ENCODE results near the gene ZFYVE1. TPM values are rescaled to one million over a fixed set of nuclear protein-coding genes. Genes with fewer than 3 reads are reported as not detected.
"Not testable (repeated sequence)": the region's sequence is repeated elsewhere in the genome, so short reads cannot be mapped to it uniquely, and the experiment has no call there.

The ZFYVE1 gene
- total RNA-seq, 2 donors from 2014 or later, result 15.7 to 17.5 TPM

GRCh38 chr14:73011189-73011588 is 15.7 kb downstream of the ZFYVE1 start:
- intact Hi-C loops (cut with DNase I); DNase-seq (ENCODE audit: low spot score): not testable (repeated sequence)

GRCh38 chr14:73008501-73008900 is 18.4 kb downstream of the ZFYVE1 start:
- DNase-seq (ENCODE audit: low spot score), result no peak
- intact Hi-C loops (cut with DNase I), result no loop called here

DNA sequence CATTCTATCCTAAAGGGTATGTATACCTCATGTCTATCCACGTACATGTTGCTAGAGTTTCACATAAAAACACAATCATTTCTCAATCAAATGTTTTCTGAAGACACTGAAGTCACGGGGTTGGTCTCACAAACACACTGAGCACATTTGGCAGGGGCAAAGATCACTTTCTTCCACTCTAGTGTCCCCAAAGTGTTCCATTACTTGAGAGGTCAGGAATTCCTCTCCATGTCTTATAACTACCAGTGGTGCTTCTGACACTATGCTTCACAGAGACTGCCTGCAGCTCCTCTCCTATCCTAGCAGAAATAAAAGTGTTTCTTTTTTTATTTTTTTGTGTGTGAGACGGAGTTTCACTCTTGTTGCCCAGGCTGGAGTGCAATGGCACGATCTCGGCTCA is 19.1 kb downstream of the ZFYVE1 start:
- intact Hi-C loops (cut with DNase I), result no loop called here
- DNase-seq (ENCODE audit: low spot score), result no peak

GRCh38 chr14:73004641-73005040 is 22.3 kb downstream of the ZFYVE1 start:
- DNase-seq (ENCODE audit: low spot score); intact Hi-C loops (cut with DNase I): not testable (repeated sequence)

- DNase-seq (ENCODE audit: low spot score), result no peak
- intact Hi-C loops (cut with DNase I), result no loop called here
Observed at GRCh38 chr14:73003681-73004080, 23.2 kb downstream of the ZFYVE1 start.

GRCh38 chr14:73000073-73000472 is 26.8 kb downstream of the ZFYVE1 start:
- no peak for DNase-seq (ENCODE audit: low spot score)
- intact Hi-C loops (cut with DNase I), result no loop called here

GRCh38 chr14:72999316-72999715 is 27.6 kb downstream of the ZFYVE1 start:
- intact Hi-C loops (cut with DNase I), result no loop called here
- no peak for DNase-seq (ENCODE audit: low spot score)

- DNase-seq (ENCODE audit: low spot score), result no peak
- intact Hi-C loops (cut with DNase I), result no loop called here
Observed at GRCh38 chr14:72998252-72998903, 28.5 kb downstream of the ZFYVE1 start.

GRCh38 chr14:72996916-72997315 is 30.0 kb downstream of the ZFYVE1 start:
- intact Hi-C loops (cut with DNase I), result loop anchor here in 1 of 2 donors (1.0 kb wide), 1 partner anchor 20 kb away; no protein-coding TSS in a partner anchor
- DNase-seq (ENCODE audit: low spot score), result no peak

- intact Hi-C loops (cut with DNase I), result no loop called here
- no peak for DNase-seq (ENCODE audit: low spot score)
Observed at GRCh38 chr14:72990171-72990570, 36.7 kb downstream of the ZFYVE1 start.

DNA sequence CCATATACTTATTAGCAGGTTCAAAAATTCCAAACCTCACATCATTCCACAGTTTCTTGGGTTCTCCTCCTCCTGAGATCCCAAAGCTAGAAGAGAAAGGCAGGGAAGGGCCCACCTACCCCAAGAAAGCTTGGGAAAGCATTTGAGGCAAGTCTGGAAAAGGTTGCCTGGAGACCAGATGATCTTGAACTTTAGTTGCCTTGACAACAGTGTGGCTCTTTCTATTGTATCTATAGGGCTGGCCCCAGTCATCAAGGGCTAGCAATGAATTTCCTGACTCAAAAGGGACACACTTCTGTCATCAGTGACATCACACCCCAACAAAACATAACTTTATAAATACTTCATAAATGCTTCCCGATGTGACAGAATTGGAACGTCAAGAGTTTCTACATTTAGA is 40.0 kb downstream of the ZFYVE1 start:
- DNase-seq (ENCODE audit: low spot score), result no peak
- intact Hi-C loops (cut with DNase I), result no loop called here

GRCh38 chr14:72986214-72986613 is 40.7 kb downstream of the ZFYVE1 start:
- intact Hi-C loops (cut with DNase I), result no loop called here
- DNase-seq (ENCODE audit: low spot score), result no peak

GRCh38 chr14:72982146-72982708 is 44.7 kb downstream of the ZFYVE1 start:
- DNase-seq (ENCODE audit: low spot score), result no peak
- intact Hi-C loops (cut with DNase I), result no loop called here

DNA sequence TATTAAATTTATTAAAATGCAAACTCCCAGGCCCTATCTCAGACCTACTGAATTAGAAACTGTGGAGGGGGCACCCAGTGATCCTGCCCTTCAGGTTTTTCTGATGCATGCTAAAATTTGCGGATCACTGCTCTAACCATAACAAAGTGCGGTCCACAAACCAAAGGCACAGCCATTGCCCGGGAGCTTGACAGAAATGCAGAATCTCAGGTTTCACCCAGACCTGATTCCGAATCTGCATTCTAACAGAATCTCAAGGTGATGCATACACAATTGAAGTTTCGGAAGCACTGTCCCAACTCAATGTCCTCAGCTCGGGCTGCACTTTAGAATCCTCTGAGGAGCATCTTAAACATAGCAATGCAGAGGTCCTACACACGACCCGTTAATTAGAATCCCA is 46.0 kb downstream of the ZFYVE1 start:
- no peak for DNase-seq (ENCODE audit: low spot score)
- intact Hi-C loops (cut with DNase I), result no loop called here

DNA sequence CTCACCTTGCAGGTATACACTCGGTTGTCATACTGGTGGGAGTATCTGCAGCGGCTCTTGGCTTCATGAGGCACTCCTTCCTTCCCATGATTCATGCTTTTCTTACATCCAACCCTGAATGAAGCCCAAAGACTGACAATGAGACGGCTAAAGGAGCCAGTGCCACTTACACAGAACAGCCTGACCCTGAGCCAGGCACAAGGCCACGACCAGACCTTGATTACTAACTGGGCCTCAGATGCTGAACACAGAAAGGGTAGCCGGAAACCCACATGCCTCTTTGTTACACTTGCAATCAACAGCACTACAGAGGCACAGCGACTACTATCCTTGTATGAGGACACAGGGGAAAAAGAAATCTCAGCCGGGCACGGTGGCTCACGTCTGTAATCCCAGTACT is 48.0 kb downstream of the ZFYVE1 start:
- intact Hi-C loops (cut with DNase I), result no loop called here
- DNase-seq (ENCODE audit: low spot score), result no peak

- no peak for DNase-seq (ENCODE audit: low spot score)
- intact Hi-C loops (cut with DNase I), result no loop called here
Observed at GRCh38 chr14:72975770-72976169, 51.1 kb downstream of the ZFYVE1 start.

DNA sequence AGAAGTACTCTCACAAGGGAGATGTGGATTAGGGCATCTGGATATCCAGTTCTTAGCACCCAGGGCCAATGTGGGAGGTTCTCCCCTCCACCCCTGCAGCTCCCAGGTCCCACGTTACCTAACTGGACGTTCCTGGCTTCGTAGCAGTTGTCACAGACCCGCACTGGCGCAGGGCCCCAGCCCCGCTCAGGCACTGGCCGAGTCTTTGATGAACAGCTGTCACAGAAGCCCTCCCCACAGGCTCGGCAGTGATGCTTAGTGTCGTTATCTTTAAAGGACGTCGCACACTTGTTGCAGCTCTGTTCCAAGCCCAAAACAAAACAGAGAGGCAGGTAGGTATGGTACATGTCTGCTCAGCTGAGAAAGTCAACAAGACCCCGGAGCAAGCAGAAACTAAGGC is 52.2 kb downstream of the ZFYVE1 start:
- no peak for DNase-seq (ENCODE audit: low spot score)
- intact Hi-C loops (cut with DNase I), result loop anchor here in 1 of 2 donors (5.0 kb wide), 1 partner anchor 707 kb away; no protein-coding TSS in a partner anchor

GRCh38 chr14:72970824-72971434 is 56.0 kb downstream of the ZFYVE1 start:
- intact Hi-C loops (cut with DNase I), result loop anchor here in 1 of 2 donors (5.0 kb wide), 1 partner anchor 704 kb away; no protein-coding TSS in a partner anchor
- no peak for DNase-seq (ENCODE audit: low spot score)

GRCh38 chr14:72970058-72970630 is 56.8 kb downstream of the ZFYVE1 start:
- DNase-seq (ENCODE audit: low spot score), result no peak
- intact Hi-C loops (cut with DNase I), result loop anchor here in 1 of 2 donors (5.0 kb wide), 1 partner anchor 703 kb away; no protein-coding TSS in a partner anchor

- DNase-seq (ENCODE audit: low spot score), result no peak
- intact Hi-C loops (cut with DNase I), result no loop called here
Observed at GRCh38 chr14:72968316-72968715, 58.6 kb downstream of the ZFYVE1 start.
